Endothelial cell of umbilical vein (primary cell): Measurements from ENCODE around the gene C2orf15. TPM values are rescaled to one million over a fixed set of nuclear protein-coding genes. Genes with fewer than 3 reads are reported as not detected.

Source experiments
- BruUV-seq: library from RNA; stranded (reverse); fragments of 400-500 nt; replicated peaks from 2 replicates; lab custom pipeline; 2021; lab: Mats Ljungman, UMichigan
- CTCF ChIA-PET: fragments of 300-600, 350-600 bp; sonication (Branson Sonifier 250); formaldehyde crosslinking; loops from one replicate; lab custom pipeline; 2021; ENCODE audit warnings: antibody characterized with exemption, inconsistent platforms; lab: Charles Lee
- POLR2A ChIA-PET: fragments of 300-600, 350-600 bp; sonication (Branson Sonifier 250); formaldehyde crosslinking; loops from one replicate; lab custom pipeline; 2021; ENCODE audit warnings: antibody characterized with exemption, inconsistent platforms; lab: Charles Lee
- DNase-seq: peaks from one replicate; pipeline ENCODE4 v3.0.0-alpha.2; 2011; ENCODE audit warnings: low read depth, low spot score
- FAIRE-seq: peaks from 2 replicates; lab custom pipeline; 2011; peaks lifted over from hg19 to GRCh38; lab: Jason Lieb, UNC
- H2AFZ ChIP-seq: 2 replicates; pipeline ENCODE4 v1.6.0; 2012; ENCODE audit warnings: low read depth, low read length, control low read depth, inconsistent platforms
- H3K27ac ChIP-seq: 2 replicates; pipeline ENCODE4 v1.5.1; 2011; ENCODE audit warnings: low read depth, mild to moderate bottlenecking, control low read depth, low read length, moderate library complexity; ENCODE audit not compliant: insufficient read depth
- H3K27me3 ChIP-seq, 2 experiments: 2 replicates each; pipeline versions ENCODE4 v1.6.0 to v1.6.1; 2011; ENCODE audit warnings: low read length in 2 of 2, mixed read lengths in 1 of 2; ENCODE audit not compliant: control insufficient read depth in 2 of 2, insufficient read depth in 2 of 2
- H3K36me3 ChIP-seq, 2 experiments: 2 replicates in 1 of 2; 3 replicates in 1 of 2; pipeline ENCODE4 v1.5.1; 2011; ENCODE audit warnings: low read length in 2 of 2, mild to moderate bottlenecking in 1 of 2, moderate library complexity in 1 of 2; ENCODE audit not compliant: control insufficient read depth in 2 of 2, insufficient read depth in 2 of 2; ENCODE audit errors: extremely low read depth in 1 of 2
- H3K4me1 ChIP-seq: 3 replicates; pipeline ENCODE4 v1.5.1; 2011; ENCODE audit warnings: mild to moderate bottlenecking, low read length; ENCODE audit not compliant: control insufficient read depth, insufficient read depth; ENCODE audit errors: extremely low read depth
- H3K4me2 ChIP-seq: 2 replicates; pipeline ENCODE4 v1.6.1; 2011; ENCODE audit warnings: low read length, control low read depth, mixed read lengths; ENCODE audit not compliant: insufficient read depth
- H3K4me3 ChIP-seq, 3 experiments: fragments of 200-600 bp in 1 of 3; sonication (generic), shearing (Covaris generic) in 1 of 3; replicated peaks in 1 of 3; 2 replicates each; pipeline ENCODE4 v1.5.1; 2011 to 2016; ENCODE audit warnings: control low read depth in 3 of 3, low read length in 3 of 3, mild to moderate bottlenecking in 2 of 3, inconsistent platforms in 1 of 3, low read depth in 1 of 3, moderate library complexity in 1 of 3; ENCODE audit not compliant: insufficient read depth in 1 of 3
- H3K79me2 ChIP-seq: 2 replicates; pipeline ENCODE4 v1.6.0; 2012; ENCODE audit warnings: low read length, inconsistent platforms; ENCODE audit not compliant: control insufficient read depth, insufficient read depth
- H3K9ac ChIP-seq: replicated peaks from 2 replicates; pipeline ENCODE3; 2011; ENCODE audit warnings: low read length, control low read depth; ENCODE audit not compliant: insufficient read depth; ENCODE audit errors: extremely low read depth
- H3K9me1 ChIP-seq: replicated peaks from 3 replicates; pipeline ENCODE4 v1.6.0; 2011; ENCODE audit warnings: mild to moderate bottlenecking, low read length; ENCODE audit not compliant: control insufficient read depth, insufficient read depth; ENCODE audit errors: extremely low read depth
- H3K9me3 ChIP-seq: replicated peaks from 2 replicates; pipeline ENCODE4 v1.5.1; 2012; ENCODE audit warnings: low read length, inconsistent platforms; ENCODE audit not compliant: control insufficient read depth, insufficient read depth
- H4K20me1 ChIP-seq: replicated peaks from 2 replicates; pipeline ENCODE3; 2011; ENCODE audit warnings: mild to moderate bottlenecking, low read length; ENCODE audit not compliant: control insufficient read depth, insufficient read depth; ENCODE audit errors: extremely low read depth
- CTCF ChIP-seq, 2 donors: IDR thresholded peaks; 1 replicate in 1 of 2; 2 replicates in 1 of 2; pipeline ENCODE4 v1.5.1; 2011; ENCODE audit warnings: low read length in 2 of 2, mild to moderate bottlenecking in 2 of 2, moderate library complexity in 2 of 2, control low read depth in 1 of 2, inconsistent platforms in 1 of 2, low read depth in 1 of 2; ENCODE audit not compliant: insufficient read depth in 1 of 2; ENCODE audit errors: extremely low read depth in 1 of 2
- EZH2 ChIP-seq: IDR thresholded peaks from 2 replicates; pipeline ENCODE4 v1.6.1; 2012; ENCODE audit warnings: borderline replicate concordance, low read depth, mild to moderate bottlenecking, moderate library complexity, low read length, inconsistent platforms; ENCODE audit not compliant: severe bottlenecking
- FOS ChIP-seq: IDR thresholded peaks from 2 replicates; pipeline ENCODE4 v1.6.1; 2011; ENCODE audit warnings: mild to moderate bottlenecking, low read length, moderate library complexity, borderline replicate concordance; ENCODE audit not compliant: insufficient read depth
- GATA2 ChIP-seq: IDR thresholded peaks from 2 replicates; pipeline ENCODE4 v1.7.0; 2011; ENCODE audit warnings: low read depth, mild to moderate bottlenecking, moderate library complexity, mixed read lengths, low read length; ENCODE audit not compliant: insufficient read length, insufficient read depth
- JUN ChIP-seq: IDR thresholded peaks from 2 replicates; pipeline ENCODE4 v1.6.1; 2011; ENCODE audit warnings: borderline replicate concordance, low read depth; ENCODE audit not compliant: insufficient read length, insufficient read depth
- MAX ChIP-seq: IDR thresholded peaks from 2 replicates; pipeline ENCODE4 v1.6.1; 2011; ENCODE audit not compliant: insufficient read depth, insufficient read length
- MYC ChIP-seq: IDR thresholded peaks from one replicate; pipeline ENCODE4 v1.6.1; 2011; ENCODE audit warnings: mild to moderate bottlenecking, low read depth, low read length
- POLR2A ChIP-seq: IDR thresholded peaks from 2 replicates; pipeline ENCODE4 v1.6.1; 2012; ENCODE audit warnings: low read depth, mild to moderate bottlenecking, control low read depth, low read length
- POLR2AphosphoS5 ChIP-seq: IDR thresholded peaks from 2 replicates; pipeline ENCODE4 v1.6.1; 2012; ENCODE audit warnings: low read depth, mild to moderate bottlenecking, control low read depth, low read length, moderate library complexity; ENCODE audit not compliant: insufficient read depth
- dilution Hi-C: fragments of 300-500 bp; cut with MboI; formaldehyde crosslinking; loops from one replicate; pipeline ENCODE4 v1.15.0; 2019; ENCODE audit warnings: low sequenced_read_pairs; ENCODE audit not compliant: extremely low pct_ligation_motif_present
- intact Hi-C: fragments of 100-400 bp; cut with micrococcal nuclease; formaldehyde crosslinking; loops from one replicate; pipeline ENCODE4 v1.10.0; 2022
- polyA plus RNA-seq, 4 experiments: library from polyadenylated mRNA; depleted of rRNA in 3 of 4; stranded (reverse) in 3 of 4; unstranded in 1 of 4; fragments of >200 nt; gene quantifications; 2 replicates each; pipeline versions ENCODE4 v1.2.1 to v1.2.3, GENCODE V29; 2011 to 2012; ENCODE audit warnings: missing spikeins in 1 of 4
- total RNA-seq: library from RNA; stranded (reverse); gene quantifications from 2 replicates; pipeline ENCODE4 v1.2.3, GENCODE V29; 2021

The C2orf15 gene
- total and polyA plus RNA-seq, 2 donors (not counting 3 experiments of a cell fraction or from before 2014, with no cell fraction given), result not detected

- DNase-seq (no peak), FAIRE-seq (no peak)
- dilution Hi-C loops (no loop called here), intact Hi-C loops (loop anchor here (1.0 kb wide), 3 partner anchors 40 to 309 kb away; partner anchors contain the start of genes C2orf15, REV1 and TXNDC9)
- TF ChIP-seq POLR2A, result no peak
- no peak for TF ChIP-seq MYC
- no peak for TF ChIP-seq GATA2
- no peak for TF ChIP-seq JUN
- TF ChIP-seq POLR2AphosphoS5, result no peak
- no peak for TF ChIP-seq FOS
- TF ChIP-seq CTCF (IDR thresholded peaks at IDR 0.05; ENCODE audit: extremely low read depth in 1 of 2, insufficient read depth in 1 of 2, low read depth in 1 of 2, low read length in 2 of 2), result no peak
- TF ChIP-seq MAX, result no peak
- TF ChIP-seq EZH2, result no peak
- peak overlapping the region; percentile 67 to 93 (median 74) for H3K4me3 ChIP-seq
- H3K27me3 ChIP-seq, result no peaks in the 10 kb centered on the region
- no peaks in the 10 kb centered on the region for H3K9me1 ChIP-seq
- no peaks in the 10 kb centered on the region for H3K36me3 ChIP-seq
- no TSS peak for BruUV-seq
- H3K9ac ChIP-seq, result peak overlapping the region; percentile 78
- peak overlapping the region; percentile 98 for H3K4me2 ChIP-seq
- H3K79me2 ChIP-seq, result peaks cover 68% of the 10 kb centered on the region
- H2AFZ ChIP-seq, result peak overlapping the region; percentile 44
- ChIA-PET CTCF (interaction anchor here (2.3 kb wide), 1 partner anchor 532 kb away, joined by 10 read pairs; no protein-coding TSS in a partner anchor), POLR2A (interaction anchor here (1.0 kb wide), 1 partner anchor 154 kb away, joined by 4 read pairs; the partner anchor contains the start of gene TXNDC9)
- H3K4me1 ChIP-seq, result peaks cover 17% of the 10 kb centered on the region
- H4K20me1 ChIP-seq, result no peaks in the 10 kb centered on the region
- no peaks in the 10 kb centered on the region for H3K9me3 ChIP-seq
- peak overlapping the region; percentile 48 for H3K27ac ChIP-seq
Observed at GRCh38 chr2:99181624-99182000, 40.1 kb downstream of the C2orf15 start.
